NCI-H748 (cell line): ENCODE data around the gene ENO3.
A peak's percentile ranks its signal among the peaks of the same experiment; 100 is the strongest.

Experiments used
- DNase-seq: peaks from one replicate; lab custom pipeline; 2025; ENCODE audit not compliant: unreplicated experiment; lab: John Stamatoyannopoulos, UW

ENO3 gene

DNA sequence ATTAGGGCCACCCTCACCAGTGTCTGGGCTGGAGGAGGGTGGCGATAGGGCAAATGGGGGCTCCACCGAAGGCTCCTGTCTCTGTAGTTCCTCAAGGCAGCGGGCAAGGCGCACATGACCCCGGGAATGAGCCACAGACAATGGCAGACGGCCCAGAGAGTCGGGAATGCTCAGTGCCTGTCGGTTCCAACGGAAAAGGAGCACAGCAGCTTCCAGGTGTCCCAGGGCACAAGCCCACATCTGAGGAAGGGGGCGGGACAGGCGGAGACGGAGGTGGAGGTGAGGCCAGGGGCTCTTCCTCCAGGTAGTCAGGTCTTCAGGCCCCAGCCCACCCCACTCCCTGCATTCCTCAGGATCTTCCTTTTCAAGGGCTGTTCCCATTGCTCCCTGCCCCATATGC lies 21.8 kb downstream of the ENO3 start:
- DNase-seq: no peak

- no peak for DNase-seq
Observed at GRCh38 chr17:4973256-4974114, 22.6 kb downstream of the ENO3 start.

DNA sequence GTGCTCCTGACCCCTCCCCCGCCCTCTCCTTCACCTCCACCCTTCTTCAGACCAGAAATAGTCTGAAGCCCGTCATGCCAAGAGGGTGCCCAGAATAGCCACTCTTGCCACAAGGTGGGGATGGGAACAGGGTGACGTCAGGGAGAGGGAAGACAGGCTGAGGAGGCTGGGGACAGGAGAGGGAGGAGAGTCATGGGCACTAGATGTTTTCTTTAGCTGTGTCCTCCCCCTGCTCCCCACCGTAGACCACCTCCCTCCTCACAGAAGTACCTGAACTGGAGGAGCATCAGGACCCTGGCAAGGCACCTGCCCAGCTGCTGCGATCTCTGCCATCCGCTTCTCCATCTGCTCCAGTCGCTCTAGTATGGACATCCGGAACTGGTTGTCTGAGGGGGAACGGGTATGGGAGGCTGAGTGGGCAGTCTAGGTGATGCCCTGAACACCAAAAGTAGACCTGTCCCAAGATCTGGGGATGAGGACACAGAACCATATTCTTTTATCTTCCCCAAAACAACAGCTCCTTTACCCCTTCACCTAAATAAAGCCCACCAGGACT lies 23.3 kb downstream of the ENO3 start:
- DNase-seq: no peak

GRCh38 chr17:4978726-4979125 lies 27.8 kb downstream of the ENO3 start:
- DNase-seq: no peak

GRCh38 chr17:4980644-4981216 lies 29.8 kb downstream of the ENO3 start:
- DNase-seq: peak; percentile 66

DNA sequence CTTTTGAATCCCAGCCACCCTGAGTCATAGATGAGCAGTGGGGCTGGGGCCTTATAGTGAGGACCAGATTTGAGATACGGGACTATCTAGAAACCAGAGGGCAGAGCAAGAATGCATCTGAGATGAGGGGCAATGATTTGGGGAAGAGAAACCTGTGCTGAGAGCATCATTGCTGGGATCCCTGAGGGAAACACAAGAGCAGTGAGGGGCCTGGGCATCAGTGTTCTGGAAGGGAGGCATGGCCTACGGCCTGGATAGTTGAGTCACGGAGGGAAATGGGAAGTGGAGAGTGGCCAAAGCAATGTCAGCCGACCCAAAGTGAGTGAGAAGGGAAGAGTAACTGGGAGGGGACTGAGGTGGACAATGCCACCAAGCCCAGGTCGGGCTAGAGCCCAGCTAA lies 31.4 kb downstream of the ENO3 start:
- no peak for DNase-seq

DNA sequence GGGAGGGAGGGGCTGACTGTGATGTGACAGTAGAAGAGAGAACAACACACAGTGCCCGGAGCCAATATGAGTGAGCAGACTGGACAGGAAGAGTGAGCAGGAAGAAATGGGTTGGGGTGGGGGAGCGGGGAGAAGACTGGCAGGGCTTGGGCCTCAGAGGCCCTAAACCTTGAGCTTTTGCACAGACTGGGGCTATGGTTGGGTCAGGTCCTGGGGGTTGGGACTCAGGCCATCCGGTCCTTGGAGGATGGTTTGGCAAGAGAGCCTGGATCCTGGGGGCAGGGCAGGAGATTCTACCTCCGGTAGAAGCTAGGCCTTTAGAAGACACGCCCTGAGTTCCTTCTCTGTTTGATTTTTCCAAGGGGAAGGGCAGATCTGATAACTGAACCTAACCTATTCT lies 35.5 kb downstream of the ENO3 start:
- no peak for DNase-seq

DNA sequence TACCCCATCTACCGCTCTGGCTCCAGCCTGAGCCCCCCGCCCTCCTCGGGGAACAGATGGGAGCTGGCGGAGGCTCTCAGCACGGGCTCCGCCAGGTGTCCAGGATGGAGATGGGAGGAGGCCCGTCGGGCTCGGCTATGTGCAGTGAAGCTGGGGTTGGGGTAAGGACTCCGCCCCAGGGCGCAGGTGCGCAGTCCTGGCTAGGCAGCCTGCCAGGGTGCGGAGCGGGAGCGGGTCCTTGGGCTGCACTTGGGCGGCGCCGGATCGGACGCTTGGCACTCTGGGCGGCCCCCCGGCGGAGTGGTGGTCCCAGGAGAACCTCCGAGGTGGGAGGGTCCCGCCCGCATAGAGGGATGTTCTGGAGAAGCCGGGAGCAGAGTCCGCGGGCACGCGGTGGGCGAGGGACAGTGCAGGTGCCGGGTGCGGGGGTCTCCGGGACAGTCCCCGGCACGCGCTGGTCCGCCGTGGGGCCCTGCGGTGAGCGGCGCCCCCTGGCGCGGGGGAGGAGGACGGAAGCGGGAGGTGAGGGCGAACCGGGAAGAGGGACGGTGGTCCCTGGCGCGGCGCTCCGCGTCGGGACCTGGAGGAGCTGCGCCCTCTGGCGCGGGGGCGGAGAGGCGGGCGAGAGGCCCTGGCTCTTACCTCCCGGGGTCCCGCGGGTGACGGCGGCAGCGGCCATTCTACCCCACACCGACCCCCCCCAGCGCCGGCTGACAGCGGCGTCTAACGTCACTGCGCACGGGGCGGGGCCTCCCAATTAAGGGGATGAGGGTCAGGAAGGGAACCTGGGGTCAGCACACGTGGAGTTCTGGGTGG lies 36.2 kb downstream of the ENO3 start, which contains the start of gene CAMTA2:
TSS of gene CAMTA2 (minus strand) at position 725 of the 816 bp plus-strand sequence. CDS start 1,453 bp downstream, outside the sequence.
- peak; percentile 89 for DNase-seq

GRCh38 chr17:4987767-4988567 lies 37.0 kb downstream of the ENO3 start:
- DNase-seq: no peak

DNA sequence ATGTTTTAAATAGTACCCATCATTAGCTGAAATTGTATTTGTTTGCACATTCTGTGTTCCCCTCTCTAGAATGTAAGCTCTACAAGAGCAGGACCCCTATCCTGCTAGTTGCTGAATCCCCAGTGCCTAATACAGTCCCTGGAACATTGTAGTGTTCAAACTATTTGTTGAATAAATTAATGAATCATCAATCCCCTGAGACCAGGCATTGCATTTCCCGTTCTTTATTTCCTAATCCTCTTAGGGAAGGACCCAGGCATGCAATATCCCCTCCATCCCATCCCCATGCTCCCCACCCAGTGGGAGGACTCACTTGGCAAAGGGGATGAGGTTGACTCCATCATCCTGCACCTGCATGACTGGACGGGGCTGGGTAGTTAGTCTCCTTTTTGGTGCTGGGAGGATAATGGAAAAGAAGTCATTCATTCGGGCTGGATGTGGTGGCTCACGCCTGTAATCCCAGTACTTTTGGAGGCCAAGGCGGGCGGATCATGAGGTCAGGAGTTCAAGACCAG lies 43.2 kb downstream of the ENO3 start:
- DNase-seq: no peak

DNA sequence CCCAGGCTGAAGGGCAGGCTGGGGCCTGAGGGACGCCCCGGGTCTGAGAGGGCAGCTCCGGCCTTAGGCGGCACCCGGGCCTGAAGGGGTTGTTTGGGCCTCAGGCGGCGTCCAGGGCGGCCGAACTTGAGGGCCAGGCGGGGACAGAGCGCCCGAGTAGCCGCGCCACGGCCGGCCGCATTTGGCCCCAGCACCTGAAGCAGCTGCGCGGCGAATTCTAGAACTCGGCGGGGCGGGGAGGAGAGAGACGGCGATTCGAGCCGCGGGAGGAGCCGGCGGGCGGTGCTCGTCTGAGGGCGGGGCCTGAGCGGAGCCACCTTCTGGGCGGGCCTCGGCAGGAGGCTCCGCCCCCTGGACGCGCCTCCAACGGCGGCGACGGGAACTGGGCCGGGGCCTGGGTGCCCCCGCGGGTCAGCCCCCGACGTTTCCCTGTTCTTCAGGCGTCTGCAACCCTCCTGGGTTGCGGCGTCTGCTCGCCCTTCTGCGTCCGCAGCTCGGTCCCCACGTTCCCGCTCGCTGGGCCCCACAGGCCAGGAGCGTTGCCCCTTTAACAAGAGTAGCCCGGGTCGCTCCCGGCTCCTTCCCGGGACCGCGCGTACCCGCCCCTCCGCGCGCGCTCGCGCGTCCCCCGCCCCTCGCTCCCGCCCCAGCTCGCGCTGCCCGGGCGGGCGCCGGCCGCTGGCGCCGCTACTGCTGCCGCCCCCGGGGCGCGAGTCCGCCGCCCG lies 46.5 kb downstream of the ENO3 start, which contains the start of the genes INCA1 and KIF1C:
TSS of gene INCA1 (minus strand) at position 221 of the 725 bp plus-strand sequence. CDS start 3,085 bp downstream, outside the sequence.
TSS of gene KIF1C (plus strand) at position 649 of the 725 bp plus-strand sequence. CDS start 2,297 bp downstream, outside the sequence.
- DNase-seq: peak; percentile 95

DNA sequence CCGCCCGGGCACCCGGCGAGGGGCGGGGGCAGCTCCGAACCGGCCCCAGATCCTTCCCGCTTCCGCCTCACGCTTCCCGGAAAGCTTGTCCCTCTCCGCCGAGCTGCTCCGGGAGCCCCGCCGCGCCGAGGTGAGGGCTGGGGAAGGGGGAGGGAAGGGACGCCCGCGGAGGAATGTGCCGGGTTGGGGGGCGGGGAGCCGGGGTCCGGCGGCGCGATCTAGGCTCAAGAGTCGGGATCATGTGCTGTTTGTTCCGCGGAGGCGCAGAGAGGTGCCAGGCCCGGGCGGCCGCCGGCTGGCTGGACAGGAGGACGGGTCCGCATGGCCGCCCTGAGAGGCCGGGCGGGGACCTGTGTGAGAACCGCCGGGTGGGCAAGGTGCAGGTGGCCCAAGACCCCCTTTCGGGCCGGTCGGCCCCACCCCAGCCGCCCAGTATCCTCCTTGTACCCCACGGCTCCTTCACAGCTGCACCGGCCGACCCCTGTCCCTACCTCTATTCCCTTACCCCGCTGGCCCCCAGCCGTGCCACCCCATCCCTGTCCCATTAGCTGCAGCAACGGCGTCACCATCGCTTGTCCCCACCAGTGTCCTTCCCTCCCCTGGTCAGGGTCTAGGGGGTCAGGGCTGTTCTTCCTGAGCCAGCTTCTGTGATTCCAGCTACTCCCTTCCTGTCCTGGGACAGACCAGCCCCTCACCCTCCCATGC lies 47.3 kb downstream of the ENO3 start:
- no peak for DNase-seq

- no peak for DNase-seq
Observed at GRCh38 chr17:4998732-4999429, 48.0 kb downstream of the ENO3 start.

GRCh38 chr17:4999430-5000093 lies 48.6 kb downstream of the ENO3 start:
- DNase-seq: no peak

GRCh38 chr17:5000237-5000639 lies 49.3 kb downstream of the ENO3 start:
- no peak for DNase-seq

- DNase-seq: no peak
Observed at GRCh38 chr17:5002121-5002788, 51.3 kb downstream of the ENO3 start.
